ENCODE data around the gene ZNF124. TPM values are rescaled to one million over a fixed set of nuclear protein-coding genes. Genes with fewer than 3 reads are reported as not detected.
A peak's percentile ranks its signal among the peaks of the same experiment; 100 is the strongest.
"Not testable (repeated sequence)": the region's sequence is repeated elsewhere in the genome, so short reads cannot be mapped to it uniquely, and the experiment has no call there.

Gene ZNF124
- total RNA-seq (2014; rRNA removed; shearing (Covaris generic)): 10.5 and 22.8 TPM in 2 replicates

GRCh38 chr1:247171875-247172563 lies at the start of gene ZNF124:
ZNF124 (minus strand) TSS chr1:247172020; CDS start chr1:247171877, 143 bp downstream.
- not testable (repeated sequence) for DNase-seq (ENCODE audit: low read depth)

- DNase-seq (ENCODE audit: low read depth): not testable (repeated sequence)
Measured at GRCh38 chr1:247220280-247220679, 48.5 kb upstream of the ZNF124 start.

- no peak for DNase-seq (ENCODE audit: low read depth)
Measured at GRCh38 chr1:247218121-247218651, 46.4 kb upstream of the ZNF124 start.

GRCh38 chr1:247216261-247216660 lies 44.4 kb upstream of the ZNF124 start:
- no peak for DNase-seq (ENCODE audit: low read depth)

GRCh38 chr1:247212627-247213617 lies 41.1 kb upstream of the ZNF124 start:
- no peak for DNase-seq (ENCODE audit: low read depth)

- DNase-seq (ENCODE audit: low read depth): no peak
Measured at GRCh38 chr1:247212012-247212411, 40.2 kb upstream of the ZNF124 start.

- DNase-seq (ENCODE audit: low read depth): no peak
Measured at GRCh38 chr1:247211339-247211738, 39.5 kb upstream of the ZNF124 start.

- DNase-seq (ENCODE audit: low read depth): peak; percentile 95
Measured at GRCh38 chr1:247210376-247211117, 38.7 kb upstream of the ZNF124 start.

- no peak for DNase-seq (ENCODE audit: low read depth)
Measured at GRCh38 chr1:247210062-247210375, 38.2 kb upstream of the ZNF124 start.

GRCh38 chr1:247209396-247209795 lies 37.6 kb upstream of the ZNF124 start:
- DNase-seq (ENCODE audit: low read depth): peak; percentile 21

GRCh38 chr1:247204177-247204647 lies 32.4 kb upstream of the ZNF124 start:
- peak; percentile 7 for DNase-seq (ENCODE audit: low read depth)

GRCh38 chr1:247198781-247199180 lies 27.0 kb upstream of the ZNF124 start:
- no peak for DNase-seq (ENCODE audit: low read depth)

- no peak for DNase-seq (ENCODE audit: low read depth)
Measured at GRCh38 chr1:247193958-247194357, 22.1 kb upstream of the ZNF124 start.

GRCh38 chr1:247189981-247190798 lies 18.4 kb upstream of the ZNF124 start:
- peak; percentile 29 for DNase-seq (ENCODE audit: low read depth)

- DNase-seq (ENCODE audit: low read depth): no peak
Measured at GRCh38 chr1:247185667-247186066, 13.8 kb upstream of the ZNF124 start.

- DNase-seq (ENCODE audit: low read depth): no peak
Measured at GRCh38 chr1:247184254-247184653, 12.4 kb upstream of the ZNF124 start.

- no peak for DNase-seq (ENCODE audit: low read depth)
Measured at GRCh38 chr1:247182994-247183393, 11.2 kb upstream of the ZNF124 start.

- peak; percentile 74 for DNase-seq (ENCODE audit: low read depth)
Measured at GRCh38 chr1:247180581-247180980, 8.8 kb upstream of the ZNF124 start.

GRCh38 chr1:247177755-247178154 lies 5.9 kb upstream of the ZNF124 start:
- DNase-seq (ENCODE audit: low read depth): no peak

GRCh38 chr1:247175458-247175857 lies 3.6 kb upstream of the ZNF124 start:
- DNase-seq (ENCODE audit: low read depth): no peak

- DNase-seq (ENCODE audit: low read depth): no peak
Measured at GRCh38 chr1:247173431-247173830, 1.6 kb upstream of the ZNF124 start.

Measured in M059J (cell line).